ENCODE results near the gene SIK2.

The SIK2 gene

GRCh38 chr11:111561306-111561705 is 40.9 kb upstream of the SIK2 start:
- in situ Hi-C loops (cut with HindIII; ENCODE audit: low sequenced_read_pairs), result no loop called here
- TF ChIP-seq, protein P1, sequence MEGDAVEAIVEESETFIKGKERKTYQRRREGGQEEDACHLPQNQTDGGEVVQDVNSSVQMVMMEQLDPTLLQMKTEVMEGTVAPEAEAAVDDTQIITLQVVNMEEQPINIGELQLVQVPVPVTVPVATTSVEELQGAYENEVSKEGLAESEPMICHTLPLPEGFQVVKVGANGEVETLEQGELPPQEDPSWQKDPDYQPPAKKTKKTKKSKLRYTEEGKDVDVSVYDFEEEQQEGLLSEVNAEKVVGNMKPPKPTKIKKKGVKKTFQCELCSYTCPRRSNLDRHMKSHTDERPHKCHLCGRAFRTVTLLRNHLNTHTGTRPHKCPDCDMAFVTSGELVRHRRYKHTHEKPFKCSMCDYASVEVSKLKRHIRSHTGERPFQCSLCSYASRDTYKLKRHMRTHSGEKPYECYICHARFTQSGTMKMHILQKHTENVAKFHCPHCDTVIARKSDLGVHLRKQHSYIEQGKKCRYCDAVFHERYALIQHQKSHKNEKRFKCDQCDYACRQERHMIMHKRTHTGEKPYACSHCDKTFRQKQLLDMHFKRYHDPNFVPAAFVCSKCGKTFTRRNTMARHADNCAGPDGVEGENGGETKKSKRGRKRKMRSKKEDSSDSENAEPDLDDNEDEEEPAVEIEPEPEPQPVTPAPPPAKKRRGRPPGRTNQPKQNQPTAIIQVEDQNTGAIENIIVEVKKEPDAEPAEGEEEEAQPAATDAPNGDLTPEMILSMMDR (IDR thresholded peaks at IDR 0.05; ENCODE audit: low read depth, low read length, missing control alignments), result no peak
- H3K4me3 ChIP-seq (ENCODE audit: low read depth, low read length), result no peak overlapping the region
- DNase-seq (ENCODE audit: low read depth), result no peak

GRCh38 chr11:111561791-111562325 is 40.4 kb upstream of the SIK2 start:
- DNase-seq (ENCODE audit: low read depth), result peak; percentile 63
- in situ Hi-C loops (cut with HindIII; ENCODE audit: low sequenced_read_pairs), result no loop called here
- TF ChIP-seq, protein P1 (IDR thresholded peaks at IDR 0.05; ENCODE audit: low read depth, low read length, missing control alignments), result no peak
- no peak overlapping the region for H3K4me3 ChIP-seq (ENCODE audit: low read depth, low read length)

DNA sequence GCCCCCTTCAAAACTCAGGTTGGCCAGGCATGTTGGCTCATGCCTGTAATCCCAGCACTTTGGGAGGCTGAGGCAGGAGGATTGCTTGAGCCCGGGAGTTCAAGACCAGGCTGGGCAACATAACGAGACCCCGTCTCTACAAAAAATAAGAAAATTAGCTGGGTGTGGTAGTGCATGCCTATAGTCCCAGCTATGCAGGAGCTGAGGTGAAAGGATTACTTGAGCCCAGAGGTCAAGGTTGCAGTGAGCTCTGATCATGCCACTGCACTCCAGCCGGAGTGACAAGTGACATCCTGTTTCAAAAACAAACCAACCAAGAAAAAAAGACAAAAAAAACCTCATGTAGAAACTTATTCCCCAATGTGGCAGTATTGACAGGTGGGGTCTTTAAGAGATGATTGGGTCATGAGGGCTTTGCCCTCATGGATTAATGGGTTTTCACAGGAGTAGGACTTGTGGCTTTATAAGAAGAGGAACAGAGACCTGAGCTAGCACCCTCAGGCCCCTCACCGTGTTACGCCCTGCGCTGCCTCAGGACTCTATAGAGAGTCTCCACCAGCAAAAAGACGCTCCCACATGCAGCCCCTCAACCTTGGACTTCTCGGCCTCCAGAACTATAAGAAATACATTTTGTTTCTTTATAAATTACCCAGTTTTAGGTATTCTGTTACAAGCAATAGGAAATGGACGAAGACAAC is 39.4 kb upstream of the SIK2 start:
- in situ Hi-C loops (cut with HindIII; ENCODE audit: low sequenced_read_pairs), result no loop called here
- no peak for DNase-seq (ENCODE audit: low read depth)
- TF ChIP-seq, protein P1 (IDR thresholded peaks at IDR 0.05; ENCODE audit: low read depth, low read length, missing control alignments), result no peak
- H3K4me3 ChIP-seq (ENCODE audit: low read depth, low read length), result no peak overlapping the region

- peak; percentile 73 for DNase-seq (ENCODE audit: low read depth)
- TF ChIP-seq, protein P1 (IDR thresholded peaks at IDR 0.05; ENCODE audit: low read depth, low read length, missing control alignments), result peak; percentile 86
- in situ Hi-C loops (cut with HindIII; ENCODE audit: low sequenced_read_pairs), result no loop called here
- no peak overlapping the region for H3K4me3 ChIP-seq (ENCODE audit: low read depth, low read length)
Observed at GRCh38 chr11:111565114-111565720, 37.0 kb upstream of the SIK2 start.

GRCh38 chr11:111566324-111566723 is 35.9 kb upstream of the SIK2 start:
- no peak overlapping the region for H3K4me3 ChIP-seq (ENCODE audit: low read depth, low read length)
- no peak for DNase-seq (ENCODE audit: low read depth)
- TF ChIP-seq, protein P1 (IDR thresholded peaks at IDR 0.05; ENCODE audit: low read depth, low read length, missing control alignments), result no peak
- in situ Hi-C loops (cut with HindIII; ENCODE audit: low sequenced_read_pairs), result no loop called here

DNA sequence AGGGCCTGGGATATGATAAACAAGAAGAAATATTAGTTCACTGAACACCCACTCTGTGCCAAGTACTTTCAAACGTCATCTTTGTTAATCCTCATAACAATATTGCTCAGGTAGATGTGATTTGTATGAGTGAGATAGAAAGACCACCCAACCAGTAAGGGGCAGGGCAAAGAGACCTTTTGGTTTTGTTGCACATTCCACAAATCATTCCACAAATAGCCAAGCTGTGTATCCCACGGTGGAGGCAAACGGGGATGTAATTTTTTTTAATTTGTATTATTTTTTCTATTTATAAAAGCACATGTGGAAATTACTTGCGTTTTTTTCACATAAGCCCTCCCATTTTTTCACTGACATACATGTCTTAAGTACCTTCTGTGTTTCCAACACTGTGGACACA is 32.8 kb upstream of the SIK2 start:
- DNase-seq (ENCODE audit: low read depth), result no peak
- TF ChIP-seq, protein P1 (IDR thresholded peaks at IDR 0.05; ENCODE audit: low read depth, low read length, missing control alignments), result no peak
- no peak overlapping the region for H3K4me3 ChIP-seq (ENCODE audit: low read depth, low read length)
- in situ Hi-C loops (cut with HindIII; ENCODE audit: low sequenced_read_pairs), result no loop called here

Data from astrocyte of the cerebellum (primary cell).